ENCODE measurements around the gene MAGI2. TPM values are rescaled to one million over a fixed set of nuclear protein-coding genes. Genes with fewer than 3 reads are reported as not detected.

Gene MAGI2
- total and polyA plus RNA-seq, 2 donors (not counting 3 experiments of a cell fraction or from before 2014, with no cell fraction given) = 0.28 to 6.0 TPM

- TF ChIP-seq, protein P1, sequence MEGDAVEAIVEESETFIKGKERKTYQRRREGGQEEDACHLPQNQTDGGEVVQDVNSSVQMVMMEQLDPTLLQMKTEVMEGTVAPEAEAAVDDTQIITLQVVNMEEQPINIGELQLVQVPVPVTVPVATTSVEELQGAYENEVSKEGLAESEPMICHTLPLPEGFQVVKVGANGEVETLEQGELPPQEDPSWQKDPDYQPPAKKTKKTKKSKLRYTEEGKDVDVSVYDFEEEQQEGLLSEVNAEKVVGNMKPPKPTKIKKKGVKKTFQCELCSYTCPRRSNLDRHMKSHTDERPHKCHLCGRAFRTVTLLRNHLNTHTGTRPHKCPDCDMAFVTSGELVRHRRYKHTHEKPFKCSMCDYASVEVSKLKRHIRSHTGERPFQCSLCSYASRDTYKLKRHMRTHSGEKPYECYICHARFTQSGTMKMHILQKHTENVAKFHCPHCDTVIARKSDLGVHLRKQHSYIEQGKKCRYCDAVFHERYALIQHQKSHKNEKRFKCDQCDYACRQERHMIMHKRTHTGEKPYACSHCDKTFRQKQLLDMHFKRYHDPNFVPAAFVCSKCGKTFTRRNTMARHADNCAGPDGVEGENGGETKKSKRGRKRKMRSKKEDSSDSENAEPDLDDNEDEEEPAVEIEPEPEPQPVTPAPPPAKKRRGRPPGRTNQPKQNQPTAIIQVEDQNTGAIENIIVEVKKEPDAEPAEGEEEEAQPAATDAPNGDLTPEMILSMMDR (IDR thresholded peaks at IDR 0.05; ENCODE audit: extremely low read depth in 1 of 2, insufficient read depth in 1 of 2, low read depth in 1 of 2, low read length in 2 of 2) = no peak
- TF ChIP-seq FOS (IDR thresholded peaks at IDR 0.05; ENCODE audit: borderline replicate concordance, insufficient read depth, low read length) (no peak), MYC (IDR thresholded peaks at IDR 0.05; ENCODE audit: low read depth, low read length) (no peak), POLR2AphosphoS5 (IDR thresholded peaks at IDR 0.05; ENCODE audit: insufficient read depth, low read depth, low read length) (no peak), GATA2 (IDR thresholded peaks at IDR 0.05; ENCODE audit: insufficient read depth, insufficient read length, low read depth, low read length) (no peak), POLR2A (IDR thresholded peaks at IDR 0.05; ENCODE audit: low read depth, low read length) (no peak), JUN (IDR thresholded peaks at IDR 0.05; ENCODE audit: borderline replicate concordance, insufficient read depth, insufficient read length, low read depth) (no peak), EZH2 (IDR thresholded peaks at IDR 0.05; ENCODE audit: borderline replicate concordance, low read depth, low read length, severe bottlenecking) (no peak)
- TF ChIP-seq, protein P2, sequence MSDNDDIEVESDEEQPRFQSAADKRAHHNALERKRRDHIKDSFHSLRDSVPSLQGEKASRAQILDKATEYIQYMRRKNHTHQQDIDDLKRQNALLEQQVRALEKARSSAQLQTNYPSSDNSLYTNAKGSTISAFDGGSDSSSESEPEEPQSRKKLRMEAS (IDR thresholded peaks at IDR 0.05; ENCODE audit: insufficient read depth, insufficient read length) = no peak
- H3K27ac ChIP-seq (ENCODE audit: insufficient read depth, low read depth, low read length) = no peak overlapping the region
- DNase-seq (ENCODE audit: low read depth, low spot score) (no peak), FAIRE-seq (no peak)
- ChIA-PET CTCF (interaction anchor here (1.0 to 1.7 kb wide), 3 partner anchors 15 to 22 kb away, joined by 3 read pairs; no protein-coding TSS in a partner anchor), POLR2A (no interaction called here)
- H3K4me1 ChIP-seq (ENCODE audit: control insufficient read depth, extremely low read depth, insufficient read depth, low read length) = no peaks in the 10 kb centered on the region
- dilution Hi-C loops (cut with MboI; ENCODE audit: extremely low pct_ligation_motif_present, low sequenced_read_pairs) = no loop called here
- H3K27me3 ChIP-seq (ENCODE audit: control insufficient read depth in 2 of 2, insufficient read depth in 2 of 2, low read length in 2 of 2) = peaks cover 0 to 2% of the 10 kb centered on the region in 2 experiments
- no peak overlapping the region for H3K4me3 ChIP-seq (replicated peaks in 1 of 3; ENCODE audit: insufficient read depth in 1 of 3, low read depth in 1 of 3, low read length in 3 of 3)
- no peak overlapping the region for H2AFZ ChIP-seq (ENCODE audit: low read depth, low read length)
- intact Hi-C loops (cut with micrococcal nuclease) = no loop called here
- H3K36me3 ChIP-seq (ENCODE audit: control insufficient read depth in 2 of 2, extremely low read depth in 1 of 2, insufficient read depth in 2 of 2, low read length in 2 of 2) = no peaks in the 10 kb centered on the region
- H3K4me2 ChIP-seq (ENCODE audit: insufficient read depth, low read length) = no peak overlapping the region
- H3K79me2 ChIP-seq (ENCODE audit: control insufficient read depth, insufficient read depth, low read length) = no peaks in the 10 kb centered on the region
- BruUV-seq (replicated peaks) = no TSS peak
- H3K9me1 ChIP-seq (replicated peaks; ENCODE audit: control insufficient read depth, extremely low read depth, insufficient read depth, low read length) = no peaks in the 10 kb centered on the region
- H4K20me1 ChIP-seq (replicated peaks; ENCODE audit: control insufficient read depth, extremely low read depth, insufficient read depth, low read length) = no peaks in the 10 kb centered on the region
- H3K9ac ChIP-seq (replicated peaks; ENCODE audit: extremely low read depth, insufficient read depth, low read length) = no peak overlapping the region
- no peaks in the 10 kb centered on the region for H3K9me3 ChIP-seq (replicated peaks; ENCODE audit: control insufficient read depth, insufficient read depth, low read length)
These were observed 1189.4 kb downstream of the MAGI2 start for GRCh38 chr7:78264105-78264504.
